Vagina (tissue), 2 donors: ENCODE measurements around the gene PRR5.

Experiments
- CTCF ChIP-seq, 3 experiments: fragments of 450-650 bp in 2 of 3; fragments of 200-600 bp in 1 of 3; sonication (generic) in 1 of 3; IDR thresholded peaks; one replicate each; pipeline ENCODE4 v1.5.1; 2017 to 2019; ENCODE audit warnings: antibody characterized with exemption in 3 of 3, mild to moderate bottlenecking in 2 of 3, moderate library complexity in 2 of 3
- POLR2A ChIP-seq, 2 donors: fragments of 450-650 bp; IDR thresholded peaks; one replicate each; pipeline ENCODE4 v1.6.1; 2017; ENCODE audit warnings: antibody characterized with exemption in 2 of 2, mild to moderate bottlenecking in 2 of 2, moderate library complexity in 2 of 2
- POLR2AphosphoS5 ChIP-seq, 2 donors: sonication (generic); formaldehyde crosslinking; IDR thresholded peaks; one replicate each; pipeline ENCODE4 v1.9.0; 2017; ENCODE audit warnings: antibody characterized with exemption in 2 of 2, mild to moderate bottlenecking in 2 of 2, low read depth in 1 of 2; ENCODE audit not compliant: insufficient read depth in 1 of 2

GRCh38 chr22:44709881-44710392 lies 7.9 kb downstream of the PRR5 start:
- TF ChIP-seq POLR2A (IDR thresholded peaks at IDR 0.05) (no peak), CTCF (IDR thresholded peaks at IDR 0.05) (no peak), POLR2AphosphoS5 (IDR thresholded peaks at IDR 0.05; ENCODE audit: insufficient read depth in 1 of 2, low read depth in 1 of 2) (no peak)
